HG02759 (cell line): Measurements from ENCODE around the gene WDR83.
A peak's percentile ranks its signal among the peaks of the same experiment; 100 is the strongest.
"Not testable (repeated sequence)": the region's sequence is repeated elsewhere in the genome, so short reads cannot be mapped to it uniquely, and the experiment has no call there.

ENCODE experiments used
- ATAC-seq: cut with Tn5 transposase; IDR thresholded peaks from one replicate; pipeline ENCODE4 v1.9.1; 2021; ENCODE audit warnings: mild to moderate bottlenecking, moderate library complexity; ENCODE audit not compliant: unreplicated experiment

WDR83 gene

DNA sequence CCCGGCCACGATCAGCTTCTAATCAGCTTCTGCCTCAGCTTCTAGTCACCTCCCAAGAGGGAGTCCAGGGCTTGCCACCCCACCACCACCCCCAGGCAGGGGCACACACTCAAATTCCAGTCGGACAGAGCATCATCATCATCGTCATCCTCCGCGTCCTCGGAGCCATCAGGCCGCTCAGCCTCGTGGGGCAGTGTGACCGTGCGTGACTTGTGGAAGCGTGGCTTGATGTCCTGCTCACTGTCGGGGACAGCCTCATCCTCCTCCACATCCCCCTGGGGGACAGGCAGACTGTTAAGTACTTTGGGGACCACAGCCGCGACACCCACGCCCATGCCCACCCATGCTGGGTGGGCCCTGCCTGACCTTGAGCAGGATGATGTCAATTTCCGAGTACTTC lies 44.6 kb downstream of the WDR83 start:
- ATAC-seq, result no peak

DNA sequence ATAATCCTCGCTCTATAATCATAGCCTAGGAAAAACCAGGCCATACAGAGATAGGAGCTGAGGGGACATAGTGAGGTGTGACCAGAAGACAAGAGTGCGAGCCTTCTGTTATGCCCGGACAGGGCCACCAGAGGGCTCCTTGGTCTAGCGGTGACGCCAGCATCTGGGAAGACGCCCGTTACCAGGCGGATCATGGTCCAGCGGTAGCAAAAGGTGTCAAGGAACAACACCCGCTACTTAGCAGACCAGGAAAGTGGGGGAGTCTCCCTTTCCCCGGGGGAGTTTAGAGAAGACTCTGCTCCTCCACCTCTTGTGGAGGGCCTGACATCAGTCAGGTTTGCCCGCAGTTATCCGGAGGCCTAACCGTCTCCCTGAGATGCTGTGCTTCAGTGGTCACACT lies 45.5 kb downstream of the WDR83 start:
- not testable (repeated sequence) for ATAC-seq

DNA sequence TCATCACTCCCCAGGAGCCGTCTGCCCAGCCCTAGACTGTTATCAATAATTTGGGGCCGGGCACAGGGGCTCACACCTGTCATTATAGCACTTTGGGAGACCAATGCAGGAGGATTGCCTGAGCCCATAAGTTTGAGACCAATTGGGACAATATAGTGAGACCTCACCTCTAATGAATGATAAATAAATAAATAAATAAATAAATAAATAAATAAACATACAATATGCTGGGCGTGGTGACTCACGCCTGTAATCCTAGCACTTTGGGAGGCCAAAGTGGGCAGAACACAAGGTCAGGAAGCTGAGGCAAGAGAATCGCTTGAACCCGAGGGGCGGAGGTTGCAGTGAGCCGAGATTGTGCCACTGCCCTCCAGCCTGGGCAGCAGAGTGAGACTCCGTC lies 46.7 kb downstream of the WDR83 start:
- ATAC-seq, result not testable (repeated sequence)

DNA sequence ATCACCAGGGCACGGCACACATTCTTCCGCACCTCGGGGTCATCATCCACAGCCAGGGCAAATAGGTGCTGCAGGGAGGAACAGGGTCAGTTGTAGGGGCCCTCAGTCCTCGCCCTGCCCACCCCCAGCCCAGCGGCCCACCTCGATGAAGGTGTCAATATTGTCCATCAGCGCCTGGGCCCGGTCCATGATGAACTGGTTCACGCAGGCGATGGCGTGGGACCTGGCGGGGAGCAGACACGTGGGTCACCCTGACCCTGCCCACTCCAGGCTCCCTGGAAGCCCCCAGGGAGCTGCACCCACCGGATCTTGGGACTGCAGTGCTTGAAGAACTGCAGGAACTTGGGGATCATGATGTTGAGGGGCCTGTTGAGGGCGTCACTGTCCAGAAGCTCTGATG lies 48.5 kb downstream of the WDR83 start:
- no peak for ATAC-seq

DNA sequence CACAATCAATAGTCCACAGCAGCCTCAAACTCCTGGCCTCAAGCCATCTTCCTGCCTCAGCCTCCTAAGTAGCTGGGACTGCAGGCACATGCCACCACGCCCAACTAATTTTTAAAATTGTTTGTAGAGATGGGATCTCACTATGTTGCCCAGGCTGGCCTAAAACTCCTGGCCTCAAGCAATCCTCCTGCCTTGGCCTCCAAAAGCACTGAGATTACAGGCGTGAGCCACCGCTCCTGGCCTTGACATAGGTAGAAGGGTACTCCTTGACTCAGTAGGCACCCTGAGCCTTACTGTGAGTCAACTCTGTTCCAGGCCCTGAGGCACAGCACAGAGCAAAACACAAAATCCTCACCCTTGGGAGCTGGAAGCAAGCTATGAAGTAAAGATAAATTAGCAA lies 49.3 kb downstream of the WDR83 start:
- no peak for ATAC-seq

DNA sequence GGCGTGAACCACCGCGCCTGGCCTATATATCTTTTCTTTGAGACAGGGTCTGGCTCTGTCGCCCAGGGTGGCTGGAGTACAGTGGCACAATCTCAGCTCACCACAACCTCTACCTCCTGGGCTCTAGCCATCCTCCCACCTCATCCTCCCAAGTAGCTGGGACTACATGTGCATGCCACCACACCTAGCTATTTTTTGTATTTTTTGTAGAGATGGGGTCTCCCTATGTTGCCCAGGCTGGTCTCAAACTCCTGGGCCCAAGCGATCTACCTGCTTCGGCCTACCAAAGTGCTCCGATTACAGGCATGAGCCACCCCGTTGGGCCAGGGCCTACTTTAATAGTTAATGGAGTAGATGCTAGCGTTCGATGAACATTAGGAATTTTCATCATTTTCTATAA lies 53.7 kb downstream of the WDR83 start:
- no peak for ATAC-seq

DNA sequence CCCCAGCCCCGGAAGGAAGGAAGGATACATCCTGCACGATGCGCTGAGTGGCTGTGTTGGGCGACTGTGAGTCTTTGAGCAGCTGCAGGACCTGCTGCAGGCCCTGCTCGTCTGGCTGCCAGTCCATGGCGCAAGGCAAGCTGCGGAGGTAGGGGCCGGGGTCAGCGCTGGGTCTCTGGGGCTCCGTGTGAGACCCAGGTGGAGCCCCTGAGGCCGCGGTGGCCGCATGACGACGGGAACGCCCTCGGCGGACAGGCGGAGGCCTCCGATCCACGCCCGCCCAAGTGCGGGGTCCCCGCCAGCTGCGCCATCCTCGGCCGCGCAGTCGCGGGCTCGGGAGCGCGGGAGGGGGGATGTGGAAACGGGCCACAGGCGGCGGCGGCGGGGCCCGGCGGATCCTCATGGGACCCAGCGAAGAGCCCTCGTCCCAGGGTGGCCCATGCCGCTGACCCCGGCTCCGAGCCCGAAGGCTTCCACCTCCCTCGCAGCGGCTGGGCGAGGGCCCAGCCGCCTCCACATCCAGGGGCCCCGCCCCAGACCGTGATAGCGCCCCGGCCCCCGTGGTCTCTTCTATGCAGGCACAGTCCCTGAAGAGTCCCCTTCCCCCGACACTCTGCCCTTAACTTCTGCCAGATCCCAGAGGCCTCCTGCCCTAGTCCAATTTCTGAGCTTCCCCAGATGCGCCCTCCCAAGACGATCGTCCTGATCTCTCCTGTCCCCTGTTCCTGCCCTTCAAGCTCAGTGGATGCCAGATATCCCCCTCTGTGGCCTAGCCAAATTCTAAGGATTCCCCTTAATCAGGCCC lies 54.4 kb downstream of the WDR83 start:
- ATAC-seq, result no peak

DNA sequence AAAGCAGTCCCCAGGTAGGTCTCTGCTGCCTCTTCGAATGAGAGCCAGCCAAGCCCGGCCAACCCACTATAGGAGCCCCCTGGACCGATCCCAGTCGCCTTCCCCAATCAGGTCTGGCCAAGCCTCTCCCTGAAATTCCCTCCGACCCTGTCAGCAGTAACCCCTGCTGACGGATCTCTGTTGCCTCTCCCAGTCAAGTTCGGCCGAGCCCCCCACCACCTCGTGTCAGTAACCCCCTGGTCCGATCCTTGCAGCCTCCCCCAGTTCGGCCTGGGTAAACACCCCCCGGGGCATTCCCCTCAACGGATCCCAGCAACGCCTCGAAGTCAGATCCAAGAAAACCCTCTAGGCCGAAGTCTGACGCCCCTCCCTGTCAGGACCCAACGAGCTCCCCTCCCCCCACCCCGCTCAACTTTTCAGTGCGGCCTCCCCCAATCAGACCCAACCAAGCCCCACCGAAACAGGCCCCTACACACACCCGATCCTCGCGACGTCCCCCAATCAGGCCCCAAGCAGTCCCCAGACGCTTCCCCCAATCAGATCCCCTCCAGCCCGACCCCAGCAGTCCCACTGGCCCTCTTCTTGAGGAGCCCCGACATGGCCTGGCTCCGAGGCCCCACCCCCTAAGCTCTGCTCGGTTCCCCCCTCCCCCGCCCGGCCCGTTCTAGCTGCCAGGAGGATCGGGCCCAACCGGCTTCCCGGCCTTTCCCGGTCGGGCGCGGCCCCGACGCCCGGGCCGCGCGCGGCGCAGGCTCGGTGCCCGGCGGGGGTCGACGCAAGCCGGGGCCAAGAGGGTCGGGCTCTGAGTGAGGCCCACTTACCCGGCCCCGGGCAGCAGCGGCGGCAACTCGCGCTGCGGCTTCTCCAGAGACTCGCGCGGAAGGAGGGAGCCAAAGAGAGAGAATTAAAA lies 55.3 kb downstream of the WDR83 start:
- peak; percentile 20 for ATAC-seq

DNA sequence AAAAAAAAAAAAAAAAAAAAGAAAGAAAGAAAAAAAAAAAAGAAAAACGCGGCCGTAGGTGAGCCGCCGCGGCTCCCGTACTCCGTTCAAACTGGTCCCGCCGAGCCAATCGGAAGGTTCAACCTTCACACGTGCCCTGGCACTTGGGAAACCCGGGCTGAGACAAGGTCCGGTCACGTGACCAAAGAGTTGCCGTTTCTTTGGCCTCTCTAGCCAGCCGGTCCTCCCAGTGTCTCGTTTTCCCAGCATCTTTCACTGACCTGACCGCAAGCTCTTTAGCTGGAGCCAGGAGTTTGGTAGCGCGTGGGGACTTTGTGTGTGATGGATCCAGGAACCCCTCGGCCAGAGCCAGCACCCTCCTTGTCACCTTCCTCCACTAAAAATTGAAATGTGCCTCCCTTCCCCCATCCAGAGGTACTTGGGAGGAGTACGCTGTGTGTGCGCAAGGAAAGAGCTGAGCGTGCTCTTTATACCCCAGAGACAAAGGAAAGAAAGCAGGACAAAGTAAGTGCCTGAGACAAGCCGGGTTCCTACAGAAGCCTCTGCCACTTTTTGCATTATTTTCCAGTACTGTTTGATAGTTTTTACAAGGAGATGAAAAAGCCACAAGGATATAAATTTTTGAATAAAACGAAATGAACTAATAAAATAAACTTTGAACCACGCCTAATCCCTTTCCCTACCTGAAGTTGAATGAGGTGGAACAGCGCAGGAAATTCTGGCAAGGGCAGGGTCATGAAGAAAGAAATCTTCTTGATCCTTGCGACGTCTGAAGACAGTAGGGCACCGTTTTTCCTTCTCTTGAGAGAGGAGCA lies 56.2 kb downstream of the WDR83 start:
- ATAC-seq, result peak; percentile 79

DNA sequence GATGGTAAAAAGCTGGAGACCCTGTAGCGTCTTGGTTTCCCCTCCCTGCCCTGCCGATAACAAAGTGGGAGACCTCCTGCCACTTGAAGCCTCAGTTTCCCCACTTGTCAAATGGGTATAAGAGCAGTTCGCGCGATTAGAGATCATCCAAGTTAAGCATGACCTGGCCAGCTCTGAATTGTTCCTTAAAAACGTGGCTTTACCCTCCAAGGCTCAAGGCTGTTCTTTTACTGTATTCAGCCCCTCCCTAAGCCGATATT lies 56.7 kb downstream of the WDR83 start:
- no peak for ATAC-seq

DNA sequence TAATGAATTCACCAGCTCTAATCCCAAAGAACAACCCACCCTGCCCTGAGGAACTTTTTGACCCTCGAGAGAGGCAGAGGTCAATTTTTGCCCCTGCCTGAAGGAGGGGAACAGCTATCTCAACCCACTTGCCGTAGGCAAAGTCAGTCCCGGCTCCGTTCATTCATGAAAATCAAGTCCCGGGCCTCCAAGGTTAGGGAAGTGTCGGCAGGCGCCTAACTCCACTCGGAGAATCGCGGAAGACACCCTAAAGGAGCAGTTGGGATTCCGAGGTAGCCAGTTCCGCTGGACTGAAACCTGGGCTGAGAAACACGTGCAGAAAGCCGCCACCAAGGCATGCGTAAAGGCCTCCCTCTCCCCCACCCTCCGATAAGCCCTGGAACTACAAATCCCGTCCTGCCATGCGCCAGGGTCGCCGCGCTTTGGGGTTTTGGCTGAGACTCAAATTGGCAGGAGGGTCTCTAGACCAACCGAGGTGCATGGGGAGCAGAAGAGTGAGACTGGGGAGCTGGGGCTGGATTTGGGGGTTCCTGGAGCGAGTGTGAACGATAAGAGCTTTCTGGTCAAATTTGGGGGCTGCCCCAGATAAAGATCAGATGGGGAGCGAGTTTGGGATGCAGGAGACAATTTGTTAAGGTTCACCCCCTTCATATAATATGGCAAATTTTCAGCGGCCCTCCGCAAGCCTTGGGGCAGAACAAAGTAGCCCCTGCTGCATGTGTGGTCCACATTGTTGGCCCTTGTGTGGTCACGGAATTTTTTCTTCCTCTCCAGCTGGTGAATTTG lies 57.2 kb downstream of the WDR83 start, which contains the start of gene TNPO2:
TSS of gene TNPO2 (minus strand) at position 292 of the 786 bp plus-strand sequence. CDS start 2,955 bp downstream, outside the sequence.
- peak; percentile 31 for ATAC-seq
